Liver (tissue), 9 donors: ENCODE measurements around the gene UQCRH. TPM values are rescaled to one million over a fixed set of nuclear protein-coding genes. Genes with fewer than 3 reads are reported as not detected.
"Not testable (repeated sequence)": the region's sequence is repeated elsewhere in the genome, so short reads cannot be mapped to it uniquely, and the experiment has no call there.

Source experiments
- DNase-seq: peaks from one replicate; pipeline ENCODE4 v3.0.0-alpha.2; 2017; ENCODE audit warnings: low spot score
- H3K27ac ChIP-seq, 2 donors: one replicate each; pipeline ENCODE4 v1.7.0; 2013; ENCODE audit warnings: inconsistent platforms in 2 of 2, low read length in 2 of 2, control low read depth in 1 of 2, low read depth in 1 of 2, mild to moderate bottlenecking in 1 of 2
- H3K27me3 ChIP-seq, 4 donors: one replicate each; pipeline versions ENCODE4 v1.6.1 to v1.7.0; 2013; ENCODE audit warnings: low read length in 3 of 4, inconsistent platforms in 1 of 4, mild to moderate bottlenecking in 1 of 4, moderate library complexity in 1 of 4; ENCODE audit not compliant: control insufficient read depth in 4 of 4, insufficient read depth in 4 of 4
- H3K36me3 ChIP-seq, 4 donors: one replicate each; pipeline versions ENCODE4 v1.6.1 to v1.7.0; 2013; ENCODE audit warnings: low read length in 3 of 4, mild to moderate bottlenecking in 3 of 4, low read depth in 1 of 4, moderate library complexity in 1 of 4; ENCODE audit not compliant: control insufficient read depth in 4 of 4, insufficient read depth in 3 of 4
- H3K4me1 ChIP-seq, 4 donors: one replicate each; pipeline versions ENCODE4 v1.6.1 to v1.7.0; 2013; ENCODE audit warnings: low read length in 3 of 4, mild to moderate bottlenecking in 3 of 4, moderate library complexity in 1 of 4; ENCODE audit not compliant: control insufficient read depth in 4 of 4, insufficient read depth in 4 of 4
- H3K4me3 ChIP-seq, 3 donors: one replicate each; pipeline versions ENCODE4 v1.6.1 to v1.7.0; 2013; ENCODE audit warnings: low read length in 3 of 3, control low read depth in 1 of 3, low read depth in 1 of 3, mild to moderate bottlenecking in 1 of 3
- H3K9ac ChIP-seq, 2 donors: one replicate each; pipeline ENCODE4 v1.7.0; 2013; ENCODE audit warnings: low read length in 2 of 2, mild to moderate bottlenecking in 2 of 2, moderate library complexity in 2 of 2, control low read depth in 1 of 2, low read depth in 1 of 2
- H3K9me3 ChIP-seq, 4 donors: one replicate each; pipeline versions ENCODE4 v1.6.1 to v1.7.0; 2013; ENCODE audit warnings: low read length in 3 of 4; ENCODE audit not compliant: control insufficient read depth in 4 of 4
- EGR1 ChIP-seq, 2 donors: IDR thresholded peaks; 2 replicates each; pipeline ENCODE4 v1.6.1; 2016 to 2018; ENCODE audit warnings: antibody characterized with exemption in 2 of 2, low read depth in 2 of 2
- FOXA1 ChIP-seq: IDR thresholded peaks from 2 replicates; pipeline ENCODE4 v1.6.1; 2016; ENCODE audit warnings: antibody characterized with exemption
- FOXA2 ChIP-seq: IDR thresholded peaks from 2 replicates; pipeline ENCODE4 v1.6.1; 2016; ENCODE audit warnings: antibody characterized with exemption
- GABPA ChIP-seq, 2 donors: IDR thresholded peaks in 1 of 2; conservative IDR thresholded peaks in 1 of 2; 2 replicates each; pipeline ENCODE4 v1.6.1; 2016; ENCODE audit warnings: antibody characterized with exemption in 2 of 2, mild to moderate bottlenecking in 1 of 2, moderate library complexity in 1 of 2
- HNF4A ChIP-seq, 2 donors: conservative IDR thresholded peaks; 2 replicates each; pipeline ENCODE4 v1.6.1; 2016; ENCODE audit warnings: antibody characterized with exemption in 2 of 2, mild to moderate bottlenecking in 2 of 2
- HNF4G ChIP-seq: IDR thresholded peaks from 2 replicates; pipeline ENCODE4 v1.6.1; 2016; ENCODE audit warnings: antibody characterized with exemption
- JUND ChIP-seq, 2 donors: IDR thresholded peaks; 2 replicates each; pipeline ENCODE4 v1.6.1; 2016; ENCODE audit warnings: antibody characterized with exemption in 2 of 2
- NR2F2 ChIP-seq: IDR thresholded peaks from 2 replicates; pipeline ENCODE4 v1.6.1; 2016; ENCODE audit warnings: antibody characterized with exemption
- RAD21 ChIP-seq, 2 donors: IDR thresholded peaks; 2 replicates each; pipeline ENCODE4 v1.6.1; 2016; ENCODE audit warnings: antibody characterized with exemption in 2 of 2, mild to moderate bottlenecking in 2 of 2
- RXRA ChIP-seq, 2 donors: IDR thresholded peaks; 2 replicates each; pipeline ENCODE4 v1.6.1; 2017 to 2018; ENCODE audit warnings: antibody characterized with exemption in 2 of 2, mild to moderate bottlenecking in 1 of 2
- SP1 ChIP-seq: IDR thresholded peaks from 2 replicates; pipeline ENCODE4 v1.6.1; 2018; ENCODE audit warnings: antibody characterized with exemption, mild to moderate bottlenecking
- TAF1 ChIP-seq: conservative IDR thresholded peaks from 2 replicates; pipeline ENCODE4 v1.6.1; 2016; ENCODE audit warnings: antibody characterized with exemption, mild to moderate bottlenecking
- YY1 ChIP-seq: IDR thresholded peaks from 2 replicates; pipeline ENCODE4 v1.6.1; 2016; ENCODE audit warnings: antibody characterized with exemption, mild to moderate bottlenecking
- WGBS: extraction: QIAGEN DNeasy Blood & Tissue Kit; methylation state at CpG from one replicate; pipeline ENCODE4 v1.1.7; 2013; 5-methylcytosine and 5-hydroxymethylcytosine counted together
- polyA plus RNA-seq, 2 donors: library from polyadenylated mRNA; stranded (reverse) in 1 of 2; unstranded in 1 of 2; fragments of 200-250 nt in 1 of 2; fragments of >200 nt in 1 of 2; fragmentation: Nextera tagmentation in 1 of 2; extraction: Ambion mirVana in 1 of 2; gene quantifications; one replicate each; pipeline versions ENCODE4 v1.2.1 to v1.2.3, GENCODE V29; 2013 to 2015
- total RNA-seq, 2 donors: library from RNA; depleted of rRNA; stranded (reverse); fragments of >200 nt; gene quantifications; one replicate each; pipeline ENCODE4 v1.2.3, GENCODE V29; 2014
- TF ChIP-seq, protein P1 (sequence below): IDR thresholded peaks from 2 replicates; pipeline ENCODE4 v1.6.1; 2016; ENCODE audit warnings: antibody characterized with exemption
- TF ChIP-seq, protein P2 (sequence below): IDR thresholded peaks from 2 replicates; pipeline ENCODE4 v1.6.1; 2016; ENCODE audit warnings: antibody characterized with exemption
- TF ChIP-seq, protein P3 (sequence below): IDR thresholded peaks from 2 replicates; pipeline ENCODE4 v1.6.1; 2016; ENCODE audit warnings: antibody characterized with exemption
- TF ChIP-seq, protein P4 (sequence below): IDR thresholded peaks from 2 replicates; pipeline ENCODE4 v1.6.1; 2016; ENCODE audit warnings: antibody characterized with exemption, mild to moderate bottlenecking
- donor health status: healthy.
- donor health status: healthy.
- donor health status: healthy.
- donor health status: healthy.
- donor health status: healthy.

UQCRH gene
- total and polyA plus RNA-seq, 4 donors: 158 to 220 (median 201) TPM

DNA sequence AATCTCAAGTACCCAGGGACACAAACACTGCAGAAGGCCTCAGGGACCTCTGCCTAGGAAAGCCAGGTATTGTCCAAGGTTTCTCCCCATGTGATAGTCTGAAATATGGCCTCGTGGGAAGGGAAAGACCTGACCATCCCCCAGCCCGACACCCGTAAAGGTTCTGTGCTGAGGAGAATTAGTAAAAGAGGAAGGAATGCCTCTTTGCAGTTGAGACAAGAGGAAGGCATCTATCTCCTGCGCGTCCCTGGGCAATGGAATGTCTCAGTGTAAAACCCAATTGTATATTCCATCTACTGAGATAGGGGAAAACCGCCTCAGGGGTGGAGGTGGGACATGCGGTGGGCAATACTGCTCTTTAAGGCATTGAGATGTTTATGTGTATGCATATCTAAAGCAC, 26.3 kb downstream of the UQCRH start:
- DNase-seq, H3K27ac ChIP-seq: not testable (repeated sequence)
- 84% methylated on average over 7 of the region's 7 CpGs for WGBS

DNA sequence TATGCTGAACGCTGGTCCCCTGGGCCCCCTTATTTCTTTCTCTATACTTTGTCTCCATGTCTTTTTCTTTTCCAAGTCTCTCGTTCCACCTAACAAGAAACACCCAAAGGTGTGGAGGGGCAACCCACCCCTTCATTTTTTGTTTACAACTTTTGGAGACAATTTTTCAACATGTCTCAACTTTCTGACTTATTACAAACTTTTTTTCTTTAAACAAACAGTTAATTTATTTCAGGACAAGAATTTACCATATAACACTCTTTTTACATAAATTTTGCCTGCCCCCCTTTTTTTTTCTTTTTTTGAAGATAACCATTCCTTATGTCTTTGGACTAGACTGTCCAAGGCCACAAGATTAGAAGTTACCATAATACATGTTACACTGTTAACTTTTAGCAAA, 26.9 kb downstream of the UQCRH start:
- 81% methylated on average over 2 of the region's 2 CpGs for WGBS
- not testable (repeated sequence) for H3K27me3 ChIP-seq, H3K4me1 ChIP-seq, H3K9ac ChIP-seq, H3K9me3 ChIP-seq, DNase-seq, H3K4me3 ChIP-seq, H3K36me3 ChIP-seq, H3K27ac ChIP-seq

More for the DNA sequence above, 26.3 kb downstream of the UQCRH start:
- H3K4me1 ChIP-seq, H3K36me3 ChIP-seq, H3K9me3 ChIP-seq, H3K9ac ChIP-seq, H3K27me3 ChIP-seq, H3K4me3 ChIP-seq: not testable (repeated sequence)

DNA sequence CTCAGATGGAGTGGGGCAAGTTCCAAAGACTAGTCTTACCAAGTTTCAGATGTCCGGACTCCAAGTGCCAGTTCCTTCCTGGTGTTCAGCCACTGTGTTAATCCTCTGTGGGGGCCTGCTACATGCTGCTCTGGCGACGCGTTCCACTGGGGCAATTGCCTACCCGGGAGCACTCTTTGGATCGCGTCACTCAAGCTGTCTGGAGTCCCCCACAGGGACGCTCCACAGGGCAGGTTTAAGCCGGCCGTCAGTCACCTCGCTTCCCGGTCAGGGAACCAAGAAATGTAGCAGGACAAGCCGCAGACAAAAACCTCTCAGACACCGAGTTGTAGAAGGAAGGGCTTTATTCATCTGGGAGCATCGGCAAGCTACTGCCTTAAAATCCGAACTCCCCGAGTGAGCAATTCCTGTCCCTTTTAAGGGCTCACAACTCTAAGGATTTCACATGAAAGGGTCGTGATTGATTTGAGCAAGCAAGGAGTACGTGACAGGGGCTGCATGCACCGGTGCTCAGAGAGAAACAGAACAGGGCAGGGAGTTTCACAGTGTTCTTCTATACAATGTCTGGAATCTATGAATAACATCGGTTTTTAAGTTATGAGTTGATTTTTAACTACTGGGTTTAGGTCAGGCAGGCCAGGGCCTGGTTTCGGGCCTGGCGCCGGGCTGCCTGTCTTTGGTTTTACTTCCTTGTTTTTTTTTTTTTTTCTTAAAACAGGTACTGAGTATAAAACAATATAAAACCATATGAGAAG, 28.5 kb downstream of the UQCRH start:
- not testable (repeated sequence) for H3K9ac ChIP-seq, H3K27ac ChIP-seq, H3K9me3 ChIP-seq, H3K4me3 ChIP-seq, H3K4me1 ChIP-seq, H3K36me3 ChIP-seq, DNase-seq, H3K27me3 ChIP-seq
- 90% methylated on average over 24 of the region's 24 CpGs for WGBS

DNA sequence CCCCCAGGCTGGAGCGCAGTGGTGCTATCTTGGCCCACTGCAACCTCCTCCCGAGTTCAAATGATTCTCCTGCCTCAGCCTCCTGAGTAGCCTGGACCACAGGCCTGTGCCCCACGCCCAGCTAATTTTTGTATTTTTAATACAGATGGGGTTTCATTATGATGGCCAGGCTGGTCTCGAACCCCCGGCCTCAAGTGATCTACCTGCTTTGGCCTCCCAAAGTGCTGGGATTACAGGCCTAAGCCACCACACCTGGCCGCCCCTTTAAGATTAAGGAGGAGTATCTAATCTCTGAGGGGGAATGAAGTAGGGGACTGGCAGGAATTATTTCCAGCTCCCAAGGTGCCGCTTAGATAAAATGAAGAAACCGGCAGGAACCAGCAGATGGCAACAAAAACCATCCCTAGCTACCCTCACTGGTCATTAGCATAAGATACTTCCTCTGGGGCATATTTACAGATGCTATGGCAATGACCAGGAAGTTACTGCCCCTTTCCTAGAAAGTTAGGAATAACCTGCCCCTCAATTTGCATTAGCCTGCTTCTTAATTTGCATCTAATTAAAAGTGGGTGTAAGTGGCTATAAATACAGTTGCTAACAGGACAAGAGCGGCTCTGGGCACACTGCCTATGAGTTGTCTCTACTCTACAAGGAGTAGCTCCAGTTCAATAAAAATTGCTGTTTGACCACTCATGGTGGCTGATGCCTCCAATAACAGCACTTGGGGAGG, 30.0 kb downstream of the UQCRH start:
- no peaks in the 10 kb centered on the region for H3K27me3 ChIP-seq
- DNase-seq: no peak
- no peak overlapping the region for H3K4me3 ChIP-seq
- 81% methylated on average over 9 of the region's 9 CpGs for WGBS
- H3K9me3 ChIP-seq: no peaks in the 10 kb centered on the region
- no peaks in the 10 kb centered on the region for H3K36me3 ChIP-seq
- H3K4me1 ChIP-seq: no peaks in the 10 kb centered on the region
- no peak overlapping the region for H3K27ac ChIP-seq
- no peak overlapping the region for H3K9ac ChIP-seq
- TF ChIP-seq JUND (IDR thresholded peaks at IDR 0.05): no peak
- TF ChIP-seq, protein P1, sequence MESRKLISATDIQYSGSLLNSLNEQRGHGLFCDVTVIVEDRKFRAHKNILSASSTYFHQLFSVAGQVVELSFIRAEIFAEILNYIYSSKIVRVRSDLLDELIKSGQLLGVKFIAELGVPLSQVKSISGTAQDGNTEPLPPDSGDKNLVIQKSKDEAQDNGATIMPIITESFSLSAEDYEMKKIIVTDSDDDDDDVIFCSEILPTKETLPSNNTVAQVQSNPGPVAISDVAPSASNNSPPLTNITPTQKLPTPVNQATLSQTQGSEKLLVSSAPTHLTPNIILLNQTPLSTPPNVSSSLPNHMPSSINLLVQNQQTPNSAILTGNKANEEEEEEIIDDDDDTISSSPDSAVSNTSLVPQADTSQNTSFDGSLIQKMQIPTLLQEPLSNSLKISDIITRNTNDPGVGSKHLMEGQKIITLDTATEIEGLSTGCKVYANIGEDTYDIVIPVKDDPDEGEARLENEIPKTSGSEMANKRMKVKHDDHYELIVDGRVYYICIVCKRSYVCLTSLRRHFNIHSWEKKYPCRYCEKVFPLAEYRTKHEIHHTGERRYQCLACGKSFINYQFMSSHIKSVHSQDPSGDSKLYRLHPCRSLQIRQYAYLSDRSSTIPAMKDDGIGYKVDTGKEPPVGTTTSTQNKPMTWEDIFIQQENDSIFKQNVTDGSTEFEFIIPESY: no peak
- no peak for TF ChIP-seq YY1
- TF ChIP-seq EGR1 (IDR thresholded peaks at IDR 0.05; ENCODE audit: low read depth in 2 of 2): no peak
- no peak for TF ChIP-seq GABPA (IDR thresholded peaks at IDR 0.05 in 1 of 2, conservative IDR thresholded peaks at IDR 0.05 in 1 of 2)
- TF ChIP-seq SP1: no peak
- TF ChIP-seq, protein P2, sequence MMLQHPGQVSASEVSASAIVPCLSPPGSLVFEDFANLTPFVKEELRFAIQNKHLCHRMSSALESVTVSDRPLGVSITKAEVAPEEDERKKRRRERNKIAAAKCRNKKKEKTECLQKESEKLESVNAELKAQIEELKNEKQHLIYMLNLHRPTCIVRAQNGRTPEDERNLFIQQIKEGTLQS: no peak
- TF ChIP-seq RXRA (IDR thresholded peaks at IDR 0.05): peak; percentile 60 to 79
- TF ChIP-seq TAF1: no peak
- no peak for TF ChIP-seq FOXA1
- no peak for TF ChIP-seq NR2F2
- TF ChIP-seq FOXA2: no peak
- peak; percentile 64 to 69 for TF ChIP-seq RAD21 (IDR thresholded peaks at IDR 0.05)
- TF ChIP-seq HNF4G: no peak
- TF ChIP-seq, protein P3, sequence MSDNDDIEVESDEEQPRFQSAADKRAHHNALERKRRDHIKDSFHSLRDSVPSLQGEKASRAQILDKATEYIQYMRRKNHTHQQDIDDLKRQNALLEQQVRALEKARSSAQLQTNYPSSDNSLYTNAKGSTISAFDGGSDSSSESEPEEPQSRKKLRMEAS: no peak
- no peak for TF ChIP-seq HNF4A (conservative IDR thresholded peaks at IDR 0.05)
- TF ChIP-seq, protein P4, sequence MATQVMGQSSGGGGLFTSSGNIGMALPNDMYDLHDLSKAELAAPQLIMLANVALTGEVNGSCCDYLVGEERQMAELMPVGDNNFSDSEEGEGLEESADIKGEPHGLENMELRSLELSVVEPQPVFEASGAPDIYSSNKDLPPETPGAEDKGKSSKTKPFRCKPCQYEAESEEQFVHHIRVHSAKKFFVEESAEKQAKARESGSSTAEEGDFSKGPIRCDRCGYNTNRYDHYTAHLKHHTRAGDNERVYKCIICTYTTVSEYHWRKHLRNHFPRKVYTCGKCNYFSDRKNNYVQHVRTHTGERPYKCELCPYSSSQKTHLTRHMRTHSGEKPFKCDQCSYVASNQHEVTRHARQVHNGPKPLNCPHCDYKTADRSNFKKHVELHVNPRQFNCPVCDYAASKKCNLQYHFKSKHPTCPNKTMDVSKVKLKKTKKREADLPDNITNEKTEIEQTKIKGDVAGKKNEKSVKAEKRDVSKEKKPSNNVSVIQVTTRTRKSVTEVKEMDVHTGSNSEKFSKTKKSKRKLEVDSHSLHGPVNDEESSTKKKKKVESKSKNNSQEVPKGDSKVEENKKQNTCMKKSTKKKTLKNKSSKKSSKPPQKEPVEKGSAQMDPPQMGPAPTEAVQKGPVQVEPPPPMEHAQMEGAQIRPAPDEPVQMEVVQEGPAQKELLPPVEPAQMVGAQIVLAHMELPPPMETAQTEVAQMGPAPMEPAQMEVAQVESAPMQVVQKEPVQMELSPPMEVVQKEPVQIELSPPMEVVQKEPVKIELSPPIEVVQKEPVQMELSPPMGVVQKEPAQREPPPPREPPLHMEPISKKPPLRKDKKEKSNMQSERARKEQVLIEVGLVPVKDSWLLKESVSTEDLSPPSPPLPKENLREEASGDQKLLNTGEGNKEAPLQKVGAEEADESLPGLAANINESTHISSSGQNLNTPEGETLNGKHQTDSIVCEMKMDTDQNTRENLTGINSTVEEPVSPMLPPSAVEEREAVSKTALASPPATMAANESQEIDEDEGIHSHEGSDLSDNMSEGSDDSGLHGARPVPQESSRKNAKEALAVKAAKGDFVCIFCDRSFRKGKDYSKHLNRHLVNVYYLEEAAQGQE: no peak
